ENCODE results near the gene CAND1. TPM values are rescaled to one million over a fixed set of nuclear protein-coding genes. Genes with fewer than 3 reads are reported as not detected.

CAND1 gene
- polyA plus RNA-seq, 1 experiment = 64.6 TPM

GRCh38 chr12:67315661-67316060 is 46.5 kb downstream of the CAND1 start:
- ChIA-PET CTCF (interaction anchor here (1.3 kb wide), 1 partner anchor 34 kb away, joined by 3 read pairs; no protein-coding TSS in a partner anchor), POLR2A (no interaction called here)
- no peak overlapping the region for H3K4me3 ChIP-seq (ENCODE audit: low read depth, low read length)
- TF ChIP-seq, protein P1, sequence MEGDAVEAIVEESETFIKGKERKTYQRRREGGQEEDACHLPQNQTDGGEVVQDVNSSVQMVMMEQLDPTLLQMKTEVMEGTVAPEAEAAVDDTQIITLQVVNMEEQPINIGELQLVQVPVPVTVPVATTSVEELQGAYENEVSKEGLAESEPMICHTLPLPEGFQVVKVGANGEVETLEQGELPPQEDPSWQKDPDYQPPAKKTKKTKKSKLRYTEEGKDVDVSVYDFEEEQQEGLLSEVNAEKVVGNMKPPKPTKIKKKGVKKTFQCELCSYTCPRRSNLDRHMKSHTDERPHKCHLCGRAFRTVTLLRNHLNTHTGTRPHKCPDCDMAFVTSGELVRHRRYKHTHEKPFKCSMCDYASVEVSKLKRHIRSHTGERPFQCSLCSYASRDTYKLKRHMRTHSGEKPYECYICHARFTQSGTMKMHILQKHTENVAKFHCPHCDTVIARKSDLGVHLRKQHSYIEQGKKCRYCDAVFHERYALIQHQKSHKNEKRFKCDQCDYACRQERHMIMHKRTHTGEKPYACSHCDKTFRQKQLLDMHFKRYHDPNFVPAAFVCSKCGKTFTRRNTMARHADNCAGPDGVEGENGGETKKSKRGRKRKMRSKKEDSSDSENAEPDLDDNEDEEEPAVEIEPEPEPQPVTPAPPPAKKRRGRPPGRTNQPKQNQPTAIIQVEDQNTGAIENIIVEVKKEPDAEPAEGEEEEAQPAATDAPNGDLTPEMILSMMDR (IDR thresholded peaks at IDR 0.05; ENCODE audit: insufficient read depth, low read depth, low read length) = no peak
- no peak for DNase-seq (ENCODE audit: low read depth)
- H3K36me3 ChIP-seq (ENCODE audit: control insufficient read depth, insufficient read depth, low read length) = peaks cover 3% of the 10 kb centered on the region
- no peaks in the 10 kb centered on the region for H3K27me3 ChIP-seq (ENCODE audit: control insufficient read depth, insufficient read depth, low read length)

DNA sequence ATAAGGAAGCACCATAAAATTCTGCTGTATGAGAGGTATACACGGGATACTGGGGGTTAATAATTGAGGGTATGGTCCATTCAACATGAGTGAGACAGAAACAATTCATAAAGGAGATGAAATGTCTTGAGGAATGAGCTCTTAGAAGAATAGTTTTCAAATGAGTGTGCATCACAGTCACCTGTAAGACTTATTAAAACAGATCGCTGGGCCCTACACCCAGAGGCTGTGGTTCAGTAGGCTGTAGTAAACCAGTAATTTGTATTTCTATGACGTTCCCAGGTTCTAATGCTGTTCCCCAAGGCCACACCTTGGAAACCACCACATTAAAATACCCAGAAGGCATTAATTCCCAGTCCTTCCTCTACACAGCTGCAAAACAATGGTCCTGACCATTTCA is 49.6 kb downstream of the CAND1 start:
- TF ChIP-seq, protein P1 (IDR thresholded peaks at IDR 0.05; ENCODE audit: insufficient read depth, low read depth, low read length) = no peak
- ChIA-PET CTCF (no interaction called here), POLR2A (no interaction called here)
- no peaks in the 10 kb centered on the region for H3K27me3 ChIP-seq (ENCODE audit: control insufficient read depth, insufficient read depth, low read length)
- DNase-seq (ENCODE audit: low read depth) = no peak
- H3K36me3 ChIP-seq (ENCODE audit: control insufficient read depth, insufficient read depth, low read length) = peaks cover 5% of the 10 kb centered on the region
- H3K4me3 ChIP-seq (ENCODE audit: low read depth, low read length) = no peak overlapping the region

DNA sequence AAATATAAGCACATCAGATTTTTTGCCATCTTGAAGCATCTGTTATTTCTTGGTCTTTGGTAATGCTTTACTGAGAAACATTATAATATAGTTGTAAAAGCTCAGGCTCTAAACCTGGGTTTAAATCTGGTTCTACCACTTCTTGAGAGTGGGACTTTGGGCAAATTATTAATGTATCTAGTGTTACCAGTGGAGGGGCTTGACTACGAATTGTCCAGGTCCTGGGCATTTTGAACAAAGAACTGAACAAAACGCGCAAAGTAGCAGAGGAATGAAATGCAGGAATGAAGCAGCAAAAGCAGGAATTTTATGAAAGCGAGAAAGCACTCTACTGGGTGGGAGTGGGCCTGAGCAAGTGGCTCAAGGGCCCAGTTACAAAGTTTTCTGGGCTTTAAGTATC is 50.8 kb downstream of the CAND1 start:
- Histone ChIP-seq H3K27me3 (ENCODE audit: control insufficient read depth, insufficient read depth, low read length) (no peaks in the 10 kb centered on the region), H3K4me3 (ENCODE audit: low read depth, low read length) (no peak overlapping the region), H3K36me3 (ENCODE audit: control insufficient read depth, insufficient read depth, low read length) (peaks cover 4% of the 10 kb centered on the region)
- ChIA-PET POLR2A (no interaction called here), CTCF (no interaction called here)
- DNase-seq (ENCODE audit: low read depth) = no peak
- TF ChIP-seq, protein P1 (IDR thresholded peaks at IDR 0.05; ENCODE audit: insufficient read depth, low read depth, low read length) = no peak

GRCh38 chr12:67320614-67321295 is 51.6 kb downstream of the CAND1 start:
- TF ChIP-seq, protein P1 (IDR thresholded peaks at IDR 0.05; ENCODE audit: insufficient read depth, low read depth, low read length) = no peak
- no peak for DNase-seq (ENCODE audit: low read depth)
- POLR2A ChIA-PET = no interaction called here
- Histone ChIP-seq H3K4me3 (ENCODE audit: low read depth, low read length) (no peak overlapping the region), H3K36me3 (ENCODE audit: control insufficient read depth, insufficient read depth, low read length) (peaks cover 4% of the 10 kb centered on the region), H3K27me3 (ENCODE audit: control insufficient read depth, insufficient read depth, low read length) (no peaks in the 10 kb centered on the region)
- CTCF ChIA-PET = no interaction called here

GRCh38 chr12:67322580-67322979 is 53.4 kb downstream of the CAND1 start:
- no peak for DNase-seq (ENCODE audit: low read depth)
- no peak overlapping the region for H3K4me3 ChIP-seq (ENCODE audit: low read depth, low read length)
- POLR2A ChIA-PET = no interaction called here
- TF ChIP-seq, protein P1 (IDR thresholded peaks at IDR 0.05; ENCODE audit: insufficient read depth, low read depth, low read length) = no peak
- CTCF ChIA-PET = interaction anchor here (0.6 kb wide), 1 partner anchor 997 kb away, joined by 3 read pairs; no protein-coding TSS in a partner anchor
- H3K36me3 ChIP-seq (ENCODE audit: control insufficient read depth, insufficient read depth, low read length) = peaks cover 4% of the 10 kb centered on the region
- H3K27me3 ChIP-seq (ENCODE audit: control insufficient read depth, insufficient read depth, low read length) = no peaks in the 10 kb centered on the region
